ENCODE measurements around the gene ANGPTL8. TPM values are rescaled to one million over a fixed set of nuclear protein-coding genes. Genes with fewer than 3 reads are reported as not detected.

Gene ANGPTL8
- total RNA-seq, 1 donor from 2014 or later: not detected

DNA sequence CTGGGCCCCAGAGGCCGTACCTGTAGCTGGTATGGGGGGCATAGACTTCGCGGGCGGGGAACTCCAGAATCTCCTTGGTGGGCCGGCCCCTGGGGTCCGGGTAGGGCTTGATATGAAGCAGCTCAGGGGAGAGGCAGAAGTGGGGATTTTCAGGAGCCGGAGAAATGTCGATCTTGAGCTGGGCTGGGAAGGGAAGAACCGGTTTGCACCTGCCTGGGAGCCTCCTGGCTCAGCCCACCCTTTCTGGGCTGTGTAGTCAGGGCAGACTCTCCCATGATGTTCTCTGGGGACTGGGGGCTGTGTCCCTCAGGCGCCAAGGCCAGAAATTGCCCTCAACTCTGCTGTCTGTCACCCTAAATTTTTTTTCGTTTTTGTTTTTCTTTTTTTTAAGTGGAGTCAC is 2.6 kb downstream of the ANGPTL8 start:
- Mint-ChIP-seq H3K4me1 (ENCODE audit: unreplicated experiment) (peaks cover 17% of the 10 kb centered on the region), H3K27ac (peak overlapping the region; percentile 80), H3K9me3 (no peaks in the 10 kb centered on the region), H3K4me3 (no peak overlapping the region), H3K36me3 (peaks cover 6% of the 10 kb centered on the region), H3K27me3 (no peaks in the 10 kb centered on the region)
- DNase-seq (ENCODE audit: extremely low spot score, unreplicated experiment): no peak
- TF ChIP-seq CTCF (conservative IDR thresholded peaks at IDR 0.05): no peak

DNA sequence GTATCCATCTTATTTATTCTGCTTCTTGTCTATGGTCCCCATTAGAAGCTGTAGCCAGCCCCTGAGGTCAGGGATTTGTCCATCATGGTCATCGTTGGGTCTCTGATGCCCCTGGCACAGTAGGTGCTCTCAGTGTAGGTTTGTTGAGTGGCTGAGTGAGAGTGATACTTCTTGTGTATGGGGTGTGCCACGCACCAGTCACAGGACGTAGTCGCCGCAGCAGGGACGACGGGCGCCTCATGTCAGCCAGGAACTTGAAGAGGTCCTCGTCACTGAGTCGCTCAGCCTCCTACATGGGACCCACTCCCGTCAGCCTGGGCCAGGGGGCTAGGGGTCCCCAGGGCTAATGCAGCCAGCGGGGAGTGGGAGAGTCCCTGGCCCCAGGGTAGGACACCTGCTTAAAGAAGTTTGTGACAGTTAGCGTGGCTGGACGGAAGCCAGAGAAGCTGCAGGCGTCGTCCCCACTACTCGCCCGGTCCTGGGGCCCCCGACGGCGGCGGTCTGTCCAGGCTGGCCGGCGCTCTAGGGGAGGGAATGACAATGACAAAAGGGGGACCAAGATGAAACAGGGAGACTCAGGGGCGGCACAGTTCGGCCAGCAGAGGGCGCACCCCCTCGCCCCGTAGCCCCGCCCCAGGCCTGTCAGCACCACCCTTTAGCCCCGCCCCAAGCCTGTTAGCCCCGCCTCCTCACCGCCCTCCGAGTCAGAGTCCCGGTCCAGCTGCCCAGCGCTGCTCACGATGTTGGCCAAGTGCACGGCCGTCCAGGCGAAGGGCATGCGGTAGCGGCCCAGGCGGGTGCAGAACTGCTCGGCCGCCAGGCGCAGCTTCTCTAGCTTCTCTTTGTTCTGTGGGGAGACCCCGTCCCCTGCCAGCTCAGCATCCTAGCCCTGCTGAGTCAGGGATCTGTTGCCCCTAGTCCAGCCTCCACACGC is 3.7 kb downstream of the ANGPTL8 start:
- no peaks in the 10 kb centered on the region for H3K27me3 Mint-ChIP-seq
- H3K4me1 Mint-ChIP-seq (ENCODE audit: unreplicated experiment): peaks cover 17% of the 10 kb centered on the region
- peak overlapping the region; percentile 46 for H3K4me3 Mint-ChIP-seq
- TF ChIP-seq CTCF (conservative IDR thresholded peaks at IDR 0.05): peak; percentile 94
- peaks cover 8% of the 10 kb centered on the region for H3K36me3 Mint-ChIP-seq
- H3K9me3 Mint-ChIP-seq: no peaks in the 10 kb centered on the region
- peak; percentile 92 for DNase-seq (ENCODE audit: extremely low spot score, unreplicated experiment)
- H3K27ac Mint-ChIP-seq: peak overlapping the region; percentile 33

DNA sequence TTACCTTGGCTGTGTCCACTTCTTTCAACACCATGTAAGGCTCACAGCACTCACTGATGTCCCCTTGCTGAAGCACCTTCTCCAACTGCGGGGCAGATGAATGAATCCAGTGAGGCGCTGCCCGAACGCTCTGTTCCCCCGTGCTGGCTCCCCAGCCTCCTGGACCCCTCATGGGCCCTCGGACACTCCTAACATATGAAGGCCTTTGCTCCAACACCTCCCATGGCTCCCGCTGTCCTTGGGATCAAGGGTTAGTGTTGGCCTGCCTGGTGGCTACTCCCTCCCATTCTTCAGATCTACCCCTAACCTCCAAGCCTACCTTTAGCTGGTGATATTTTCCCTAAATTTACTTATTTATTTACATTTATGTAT is 4.4 kb downstream of the ANGPTL8 start:
- no peak for DNase-seq (ENCODE audit: extremely low spot score, unreplicated experiment)
- peak overlapping the region; percentile 33 for H3K27ac Mint-ChIP-seq
- no peak for TF ChIP-seq CTCF (conservative IDR thresholded peaks at IDR 0.05)
- H3K27me3 Mint-ChIP-seq: no peaks in the 10 kb centered on the region
- peak overlapping the region; percentile 46 for H3K4me3 Mint-ChIP-seq
- peaks cover 17% of the 10 kb centered on the region for H3K4me1 Mint-ChIP-seq (ENCODE audit: unreplicated experiment)
- peaks cover 7% of the 10 kb centered on the region for H3K36me3 Mint-ChIP-seq
- H3K9me3 Mint-ChIP-seq: no peaks in the 10 kb centered on the region

DNA sequence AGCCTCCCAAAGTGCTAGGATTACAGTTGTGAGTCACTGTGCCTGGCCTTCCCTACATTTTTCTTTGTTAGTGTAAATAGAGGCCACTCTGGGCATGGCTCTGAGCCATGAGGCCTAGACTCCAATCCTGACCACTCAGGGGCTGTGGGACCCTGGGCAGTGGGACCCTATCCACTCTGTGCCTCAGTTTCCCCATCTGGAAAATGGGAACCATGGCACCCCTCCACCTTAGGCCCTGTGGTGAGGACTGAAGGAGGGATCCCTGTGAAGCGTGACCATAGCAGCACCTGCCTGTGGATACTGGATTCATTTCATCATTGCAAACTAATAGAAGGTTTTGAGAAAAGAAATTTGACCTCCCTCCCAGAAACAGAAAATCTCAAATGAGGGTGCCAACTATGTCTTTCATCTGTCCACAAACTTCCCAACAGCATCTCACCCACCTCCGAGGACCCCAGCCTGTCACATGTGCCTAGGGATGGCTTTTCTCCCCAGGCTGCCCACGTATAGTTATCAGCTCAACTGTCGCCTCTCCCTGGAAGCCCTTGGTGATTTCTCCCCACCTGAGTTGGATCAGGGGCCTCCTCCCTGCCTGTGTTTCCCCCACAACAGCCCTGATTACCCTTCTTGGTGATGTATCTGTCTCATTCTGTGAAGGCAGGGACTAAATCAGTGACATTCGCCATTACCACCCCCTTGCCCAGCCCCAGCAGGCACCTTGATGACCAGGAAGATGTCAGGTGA is 5.6 kb downstream of the ANGPTL8 start:
- Mint-ChIP-seq H3K27me3 (no peaks in the 10 kb centered on the region), H3K9me3 (no peaks in the 10 kb centered on the region), H3K36me3 (peaks cover 4% of the 10 kb centered on the region), H3K4me3 (no peak overlapping the region), H3K27ac (no peak overlapping the region), H3K4me1 (ENCODE audit: unreplicated experiment) (peaks cover 17% of the 10 kb centered on the region)
- TF ChIP-seq CTCF (conservative IDR thresholded peaks at IDR 0.05): no peak
- DNase-seq (ENCODE audit: extremely low spot score, unreplicated experiment): no peak

- Mint-ChIP-seq H3K4me3 (no peak overlapping the region), H3K36me3 (peaks cover 8% of the 10 kb centered on the region), H3K27me3 (no peaks in the 10 kb centered on the region), H3K27ac (no peak overlapping the region), H3K9me3 (no peaks in the 10 kb centered on the region), H3K4me1 (ENCODE audit: unreplicated experiment) (peaks cover 11% of the 10 kb centered on the region)
- DNase-seq (ENCODE audit: extremely low spot score, unreplicated experiment): no peak
- no peak for TF ChIP-seq CTCF (conservative IDR thresholded peaks at IDR 0.05)
These were observed 7.5 kb downstream of the ANGPTL8 start for GRCh38 chr19:11246941-11247340.
